Stimulated activated CD8-positive, alpha-beta memory T cell treated with anti-CD3 and anti-CD28 coated beads, Interleukin-2, amount 100 ng/mL, for 48 hours (primary cell): ENCODE measurements around the gene ERCC6L2.

Experiments used
- DNase-seq, 2 donors: peaks; one replicate each; pipeline ENCODE4 v3.0.0-alpha.2; 2020; ENCODE audit warnings: low read depth in 2 of 2

ERCC6L2 gene

DNA sequence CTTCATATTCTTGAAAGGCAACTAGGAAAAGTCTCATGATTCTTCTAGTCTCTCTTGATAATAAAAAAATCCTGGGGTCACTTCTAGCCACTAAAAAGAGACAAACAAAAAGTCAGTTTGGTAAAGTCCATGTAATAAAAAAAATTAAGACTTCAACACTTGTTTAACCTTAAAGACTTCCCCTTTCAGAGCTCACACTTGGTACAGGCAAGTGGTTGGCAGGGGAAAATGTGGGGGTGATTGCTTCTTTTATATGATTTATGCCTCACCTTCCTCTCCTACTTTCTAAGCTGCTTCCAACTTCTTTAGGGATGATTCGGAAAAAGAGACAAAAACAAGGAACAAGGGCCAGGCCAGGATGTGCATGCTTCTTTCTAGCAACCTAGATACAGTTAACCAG is 5.1 kb upstream of the ERCC6L2 start:
- no peak for DNase-seq

GRCh38 chr9:95870906-95871305 is 4.6 kb upstream of the ERCC6L2 start:
- no peak for DNase-seq

DNA sequence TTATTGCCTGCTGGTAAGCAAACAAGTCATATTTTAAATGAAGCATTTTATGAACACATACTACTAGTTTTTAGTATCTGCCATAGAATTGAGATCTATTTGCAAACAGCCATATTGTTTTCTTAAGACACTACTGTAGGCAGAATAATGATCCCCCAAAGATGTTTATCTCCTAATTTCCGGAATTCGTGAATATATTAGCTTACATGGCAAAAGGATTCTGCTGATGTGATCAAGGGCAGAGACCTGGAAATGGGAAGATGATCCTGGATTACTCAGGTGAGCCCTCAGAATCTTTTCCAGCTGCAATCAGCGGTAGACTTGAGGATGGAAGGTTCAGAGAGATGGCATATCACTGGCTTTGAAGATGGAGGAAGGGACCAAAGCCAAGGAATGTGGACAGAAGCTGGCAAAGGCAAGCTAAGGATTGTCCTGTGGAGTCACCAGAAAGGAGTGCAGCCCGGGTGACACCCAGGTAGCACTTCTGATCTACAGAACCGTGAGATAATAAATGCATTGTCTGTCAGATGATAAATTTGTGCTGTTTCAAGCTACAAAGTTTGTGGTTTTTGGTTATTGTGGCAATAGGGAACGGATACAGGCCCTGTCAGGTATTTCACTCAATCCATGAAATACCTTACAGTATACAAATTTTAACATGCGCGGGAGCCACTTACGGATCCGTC is 1.0 kb upstream of the ERCC6L2 start:
- DNase-seq, result no peak

DNA sequence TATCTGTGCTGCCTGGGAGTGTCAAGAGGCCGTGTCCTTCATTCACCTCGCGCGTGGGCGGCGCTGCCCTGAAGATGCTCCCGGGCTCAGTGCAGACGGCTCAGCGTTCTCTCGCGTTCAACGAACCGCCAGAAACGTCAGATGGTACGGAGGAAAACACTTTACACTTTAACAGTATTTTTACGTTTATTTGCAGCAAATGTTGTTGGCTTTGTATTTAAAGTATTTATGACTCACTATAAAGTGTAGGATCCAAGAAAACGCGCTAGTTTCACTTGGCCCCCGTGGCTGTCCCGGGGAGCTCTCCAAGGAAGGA is 544 bp upstream of the ERCC6L2 start:
- DNase-seq, result peak; percentile 53 to 63

DNA sequence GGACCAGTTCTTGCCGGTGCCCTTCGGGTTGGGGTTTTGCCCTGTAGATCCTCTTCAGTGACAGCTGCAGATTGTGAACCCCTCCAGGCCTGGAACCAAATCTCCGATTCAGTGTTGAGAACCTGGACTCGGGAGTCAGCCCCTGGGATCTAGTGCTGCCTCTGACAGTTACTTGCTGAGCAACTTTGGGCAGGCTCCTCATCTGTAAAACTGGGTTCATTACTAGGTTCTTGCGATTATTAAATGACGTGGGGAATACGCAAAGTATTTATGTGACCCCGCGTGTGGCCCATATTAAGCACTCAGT is 600 bp downstream of the ERCC6L2 start:
- no peak for DNase-seq

GRCh38 chr9:95876595-95876994 is 1.1 kb downstream of the ERCC6L2 start:
- DNase-seq, result no peak

DNA sequence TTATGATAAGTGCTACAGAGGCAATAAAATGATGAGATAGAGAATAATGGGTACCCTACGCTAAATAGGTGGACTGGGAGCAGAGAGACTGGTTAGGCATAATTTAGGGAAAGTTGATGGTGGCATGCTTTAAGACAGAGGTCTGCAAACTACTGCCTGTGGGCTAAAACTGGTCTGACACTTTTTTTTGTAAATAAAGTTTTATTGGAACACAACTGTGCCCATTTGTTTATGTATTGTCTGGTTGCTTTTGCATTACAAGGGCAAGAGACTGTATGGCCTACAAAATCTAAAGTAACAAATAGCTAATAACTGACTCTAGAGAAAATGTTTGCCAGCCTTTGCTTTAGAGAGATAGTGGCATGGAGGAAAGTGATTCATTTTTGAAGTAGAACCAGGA is 2.5 kb downstream of the ERCC6L2 start:
- no peak for DNase-seq

GRCh38 chr9:95879591-95879990 is 4.1 kb downstream of the ERCC6L2 start:
- no peak for DNase-seq

DNA sequence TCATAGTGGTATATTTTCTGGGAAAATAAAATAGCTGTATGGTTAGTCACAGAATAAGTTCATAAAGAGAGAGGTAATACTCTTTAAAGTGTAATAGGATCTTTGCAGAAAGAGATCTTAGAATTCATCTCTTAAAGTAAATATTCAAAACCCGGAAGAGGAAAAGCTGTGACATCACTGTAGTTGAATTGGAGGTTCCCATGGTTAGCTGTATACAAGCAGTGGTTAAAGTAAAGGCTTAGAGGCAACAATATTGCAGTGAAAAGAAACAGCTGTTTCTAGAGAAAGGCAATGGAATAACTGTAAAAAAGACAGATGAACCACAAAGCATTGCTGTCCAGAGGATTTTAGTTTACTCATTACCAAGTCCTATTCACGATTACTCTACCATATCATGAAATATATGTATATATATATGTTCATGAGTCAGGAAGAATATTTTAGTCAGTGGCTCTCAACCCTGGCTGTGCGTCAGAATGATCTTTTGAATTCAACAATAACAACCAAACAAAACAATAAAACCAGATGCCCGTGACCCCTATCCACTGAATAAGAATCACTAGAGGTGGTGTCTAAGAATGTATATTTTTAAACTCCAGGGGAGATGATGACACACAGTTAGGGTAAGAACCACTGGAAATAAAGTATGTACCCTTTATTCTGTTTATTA is 4.7 kb downstream of the ERCC6L2 start:
- no peak for DNase-seq

GRCh38 chr9:95887926-95888497 is 12.5 kb downstream of the ERCC6L2 start:
- DNase-seq, result no peak

- DNase-seq, result no peak
These were observed 15.1 kb downstream of the ERCC6L2 start for GRCh38 chr9:95890594-95890993.

GRCh38 chr9:95891067-95891671 is 15.7 kb downstream of the ERCC6L2 start:
- no peak for DNase-seq

GRCh38 chr9:95892690-95893089 is 17.2 kb downstream of the ERCC6L2 start:
- DNase-seq, result no peak

DNA sequence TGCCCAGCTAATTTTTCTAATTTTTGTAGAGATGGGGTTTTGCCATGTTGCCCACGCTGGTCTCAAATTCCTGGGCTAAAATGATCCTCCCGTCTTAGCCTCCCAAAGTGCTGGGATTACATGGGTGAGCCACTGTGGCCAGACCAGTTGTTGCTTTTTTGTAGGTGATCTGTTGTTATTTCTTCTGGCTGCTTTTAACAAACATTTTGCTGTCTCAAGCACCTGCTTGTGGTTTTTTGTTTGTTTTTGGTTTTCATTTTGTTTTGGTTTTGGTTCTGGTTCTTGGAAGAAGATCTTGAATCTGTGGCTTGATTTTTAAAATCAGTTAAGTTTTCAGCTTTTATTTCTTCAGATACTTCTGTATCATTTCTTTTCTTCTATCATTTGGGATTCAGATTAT is 21.1 kb downstream of the ERCC6L2 start:
- DNase-seq, result no peak

DNA sequence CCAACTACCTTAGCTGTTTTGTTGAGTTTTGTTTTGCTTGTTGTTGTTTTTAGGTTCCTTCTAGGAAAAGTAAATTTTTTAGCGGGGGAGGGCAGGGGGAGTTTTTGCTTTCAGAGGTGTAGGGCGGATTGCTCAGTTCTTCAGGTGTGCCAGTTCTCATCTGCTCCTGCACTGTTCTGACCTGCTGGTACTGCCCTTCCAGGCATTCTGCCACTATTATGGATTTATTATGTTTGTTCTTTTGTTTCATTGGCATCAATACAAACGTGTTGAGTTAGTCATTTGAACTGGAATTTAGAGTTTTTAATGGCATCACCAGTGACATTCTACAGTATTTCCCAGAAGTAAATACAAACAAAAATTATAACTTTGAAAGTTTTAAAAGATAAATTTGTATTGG is 26.0 kb downstream of the ERCC6L2 start:
- DNase-seq, result no peak

- no peak for DNase-seq
These were observed 27.9 kb downstream of the ERCC6L2 start for GRCh38 chr9:95903398-95903797.

DNA sequence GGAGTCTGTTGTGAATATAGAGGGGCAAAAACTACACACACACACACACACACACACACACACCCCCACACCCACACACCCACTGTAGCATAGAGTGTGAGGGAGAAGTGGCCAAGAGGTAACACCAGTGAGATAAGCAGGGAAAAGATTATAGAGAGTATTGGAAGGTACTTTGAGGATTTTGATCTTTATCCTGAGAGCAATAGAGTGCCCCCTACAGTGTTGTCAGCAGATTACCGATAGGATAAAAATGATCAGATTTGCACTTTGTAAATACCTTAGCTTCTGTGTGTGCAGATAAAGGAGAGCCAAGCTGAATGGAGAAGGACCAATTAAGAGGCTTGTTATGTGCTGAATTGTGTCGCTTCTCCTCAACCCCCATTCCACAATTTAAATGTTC is 32.3 kb downstream of the ERCC6L2 start:
- no peak for DNase-seq

GRCh38 chr9:95910023-95910707 is 34.7 kb downstream of the ERCC6L2 start:
- no peak for DNase-seq

DNA sequence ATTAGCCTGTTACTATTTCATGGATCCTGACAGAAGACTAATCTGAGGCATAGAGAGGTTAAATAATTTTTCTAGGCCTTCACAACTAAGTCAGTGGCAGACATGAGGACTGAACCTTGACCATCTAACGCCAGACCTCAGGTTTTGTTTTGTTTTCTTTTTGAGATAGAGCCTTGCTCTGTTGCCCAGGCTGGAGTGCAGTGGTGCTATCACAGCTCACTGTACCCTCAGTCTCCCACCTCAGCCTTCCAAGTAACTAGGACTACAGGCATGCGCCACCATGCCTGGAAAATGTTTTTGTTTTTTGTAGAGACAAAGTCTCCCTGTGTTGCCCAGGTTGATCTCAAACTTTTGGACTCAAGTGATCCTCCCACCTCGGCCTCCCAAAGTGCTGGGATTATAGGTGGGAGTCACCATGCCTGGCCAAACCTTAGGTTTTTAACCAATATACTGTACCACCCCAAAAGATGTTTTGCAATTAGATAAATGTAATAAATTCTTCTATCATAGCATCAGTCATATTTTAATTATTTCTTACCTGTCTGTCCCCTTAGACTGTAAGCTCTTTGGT is 35.4 kb downstream of the ERCC6L2 start:
- no peak for DNase-seq

DNA sequence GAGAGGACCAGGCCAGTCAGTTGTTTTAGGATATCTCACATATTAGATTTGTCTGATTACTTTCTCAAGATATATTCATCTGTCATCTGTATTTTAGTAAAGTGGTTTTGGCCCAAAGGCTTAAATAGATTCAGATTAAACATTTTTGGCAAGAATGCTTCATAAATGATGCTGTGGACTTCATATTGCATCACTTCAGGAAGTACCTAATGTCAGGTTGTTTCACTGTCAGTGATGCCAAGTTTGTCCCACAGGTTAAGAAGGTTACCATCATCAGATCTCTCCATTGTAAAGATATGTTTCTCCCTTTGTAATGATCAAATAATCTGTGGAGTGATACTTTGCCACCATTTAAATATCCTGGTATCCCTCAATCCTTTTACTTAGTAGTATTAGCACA is 37.3 kb downstream of the ERCC6L2 start:
- DNase-seq, result no peak

DNA sequence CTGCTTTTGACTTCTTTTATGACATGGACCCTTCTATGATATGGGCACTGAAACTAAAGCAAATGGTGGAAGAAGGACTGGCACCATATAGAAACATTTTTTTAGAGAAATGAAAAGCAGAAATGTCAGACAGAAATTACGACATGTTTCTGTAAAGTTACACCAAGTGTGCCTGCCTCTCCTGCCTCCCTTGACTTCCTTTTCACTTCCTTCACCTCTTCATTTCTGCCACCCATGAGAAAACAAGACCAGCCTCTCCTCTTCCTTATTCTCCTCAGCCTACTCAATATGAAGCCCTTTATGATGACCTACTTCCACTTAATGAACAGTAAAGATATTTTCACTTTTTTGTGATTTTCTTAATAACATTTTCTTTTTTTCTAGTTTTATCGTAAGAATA is 44.5 kb downstream of the ERCC6L2 start:
- DNase-seq, result no peak

GRCh38 chr9:95923794-95924193 is 48.3 kb downstream of the ERCC6L2 start:
- no peak for DNase-seq
